SK-N-SH treated with all-trans-retinoic acid at 6 μM for 48 hours (cell line): ENCODE data around the gene TPM1.

Experiments
- ATAC-seq: fragments of 200-7000 bp; cut with Tn5 transposase; 3 replicates; pipeline ENCODE4 v1.9.1; 2020; ENCODE audit warnings: mild to moderate bottlenecking, moderate library complexity
- ARNTL ChIP-seq: fragments of 450-650 bp; formaldehyde crosslinking; IDR thresholded peaks from 2 replicates; pipeline ENCODE4 v1.5.0; 2020; ENCODE audit warnings: low read depth, mild to moderate bottlenecking, moderate library complexity, borderline replicate concordance
- BACH2 ChIP-seq: fragments of 250-450 bp; sonication (Bioruptor Pico); IDR thresholded peaks from 2 replicates; pipeline ENCODE4 v1.9.0; 2021; ENCODE audit warnings: mild to moderate bottlenecking, borderline replicate concordance
- CSDC2 ChIP-seq: fragments of 250-450 bp; sonication (Bioruptor Pico); IDR thresholded peaks from 2 replicates; pipeline ENCODE4 v1.5.0; 2020; ENCODE audit warnings: mild to moderate bottlenecking, moderate library complexity
- ESRRG ChIP-seq: fragments of 250-450 bp; sonication (Bioruptor Pico); IDR thresholded peaks from 2 replicates; pipeline ENCODE4 v1.6.1; 2021; ENCODE audit warnings: mild to moderate bottlenecking
- GLIS3 ChIP-seq: fragments of 250-450 bp; sonication (Bioruptor Pico); IDR thresholded peaks from 2 replicates; pipeline ENCODE4 v1.5.0; 2020; ENCODE audit warnings: mild to moderate bottlenecking, moderate library complexity
- ISL1 ChIP-seq: fragments of 250-450 bp; sonication (Bioruptor Pico); IDR thresholded peaks from 2 replicates; pipeline ENCODE4 v2.1.2; 2022; ENCODE audit warnings: mild to moderate bottlenecking, moderate library complexity
- OSR1 ChIP-seq: fragments of 250-450 bp; sonication (Bioruptor Pico); IDR thresholded peaks from 2 replicates; pipeline ENCODE4 v1.8.0; 2022; ENCODE audit warnings: moderate library complexity, mild to moderate bottlenecking, inconsistent platforms
- PPARA ChIP-seq: fragments of 250-450 bp; sonication (Bioruptor Pico); IDR thresholded peaks from 2 replicates; pipeline ENCODE4 v1.5.0; 2020; ENCODE audit warnings: mild to moderate bottlenecking, borderline replicate concordance
- RARB ChIP-seq: fragments of 250-450 bp; sonication (Bioruptor Pico); IDR thresholded peaks from 2 replicates; pipeline ENCODE4 v1.8.0; 2021; ENCODE audit warnings: mild to moderate bottlenecking, moderate library complexity
- SNAI2 ChIP-seq: fragments of 250-450 bp; sonication (Bioruptor Pico); IDR thresholded peaks from 2 replicates; pipeline ENCODE4 v1.5.0; 2020; ENCODE audit warnings: mild to moderate bottlenecking, moderate library complexity
- TCF4 ChIP-seq: fragments of 250-450 bp; sonication (Bioruptor Pico); IDR thresholded peaks from 2 replicates; pipeline ENCODE4 v1.8.0; 2021; ENCODE audit warnings: mild to moderate bottlenecking, moderate library complexity, borderline replicate concordance
- TOX ChIP-seq: fragments of 250-450 bp; sonication (Bioruptor Pico); IDR thresholded peaks from 2 replicates; pipeline ENCODE4 v1.8.0; 2021; ENCODE audit warnings: mild to moderate bottlenecking, moderate library complexity, borderline replicate concordance
- ZC3H10 ChIP-seq: fragments of 250-450 bp; sonication (Bioruptor Pico); IDR thresholded peaks from 2 replicates; pipeline ENCODE4 v1.5.1; 2021; ENCODE audit warnings: mild to moderate bottlenecking, moderate library complexity
- ZFP3 ChIP-seq: fragments of 250-450 bp; sonication (Bioruptor Pico); IDR thresholded peaks from 2 replicates; pipeline ENCODE4 v1.5.0; 2020; ENCODE audit warnings: mild to moderate bottlenecking, moderate library complexity
- ZNF565 ChIP-seq: fragments of 450-650 bp; formaldehyde crosslinking; conservative IDR thresholded peaks from 2 replicates; pipeline ENCODE4 v1.5.0; 2020; ENCODE audit warnings: low read depth, mild to moderate bottlenecking, moderate library complexity
- ZNF8 ChIP-seq: fragments of 450-650 bp; formaldehyde crosslinking; IDR thresholded peaks from 2 replicates; pipeline ENCODE4 v1.5.0; 2020; ENCODE audit warnings: mild to moderate bottlenecking, moderate library complexity
- TF ChIP-seq, protein P1 (sequence below): fragments of 250-450 bp; sonication (Bioruptor Pico); IDR thresholded peaks from 2 replicates; pipeline ENCODE4 v1.8.0; 2020; ENCODE audit warnings: mild to moderate bottlenecking, moderate library complexity, borderline replicate concordance
- TF ChIP-seq, protein P2 (sequence below): fragments of 250-450 bp; sonication (Bioruptor Pico); IDR thresholded peaks from 2 replicates; pipeline ENCODE4 v1.5.1; 2020; ENCODE audit warnings: low read depth, mild to moderate bottlenecking, moderate library complexity
- TF ChIP-seq, protein P3 (sequence below): fragments of 250-450 bp; sonication (Bioruptor Pico); IDR thresholded peaks from 2 replicates; pipeline ENCODE4 v1.5.0; 2020; ENCODE audit warnings: mild to moderate bottlenecking, moderate library complexity
- TF ChIP-seq, protein P4 (sequence below): fragments of 250-450 bp; sonication (Bioruptor Pico); IDR thresholded peaks from 2 replicates; pipeline ENCODE4 v1.5.1; 2021; ENCODE audit warnings: mild to moderate bottlenecking, moderate library complexity

TPM1 gene

DNA sequence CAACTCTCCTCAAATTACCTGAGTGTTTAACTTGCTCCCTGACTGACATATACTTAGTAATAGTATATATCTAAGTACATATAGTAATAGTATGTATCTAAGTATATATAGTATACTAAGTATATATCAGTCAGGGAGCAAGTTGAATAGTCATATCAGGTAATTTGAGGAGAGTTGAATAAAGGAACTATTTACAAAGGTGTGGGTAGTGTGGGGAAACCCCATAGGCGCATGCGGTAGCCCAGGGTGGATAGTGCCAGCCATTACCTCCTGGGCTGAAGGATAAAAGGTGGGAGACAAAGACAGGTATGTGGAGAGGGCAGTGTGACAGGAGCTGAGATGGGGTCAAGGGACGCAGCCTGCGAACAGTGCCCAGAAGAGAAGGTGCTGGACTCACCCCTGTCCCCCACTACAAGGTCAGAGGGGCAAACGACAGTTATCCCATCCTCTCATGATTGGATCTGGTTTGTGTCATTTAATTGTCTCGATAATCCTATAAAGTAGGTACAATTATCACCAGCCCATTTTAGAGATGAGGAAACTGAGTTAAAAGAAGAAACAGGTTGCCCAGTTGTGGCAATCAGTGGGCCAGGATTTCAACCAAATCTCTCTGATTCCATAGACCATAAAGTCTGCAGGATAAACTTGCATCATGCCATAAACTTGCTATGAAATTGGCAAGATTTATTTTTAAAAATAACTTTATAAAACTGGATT is 34.1 kb upstream of the TPM1 start:
- TF ChIP-seq, protein P1, sequence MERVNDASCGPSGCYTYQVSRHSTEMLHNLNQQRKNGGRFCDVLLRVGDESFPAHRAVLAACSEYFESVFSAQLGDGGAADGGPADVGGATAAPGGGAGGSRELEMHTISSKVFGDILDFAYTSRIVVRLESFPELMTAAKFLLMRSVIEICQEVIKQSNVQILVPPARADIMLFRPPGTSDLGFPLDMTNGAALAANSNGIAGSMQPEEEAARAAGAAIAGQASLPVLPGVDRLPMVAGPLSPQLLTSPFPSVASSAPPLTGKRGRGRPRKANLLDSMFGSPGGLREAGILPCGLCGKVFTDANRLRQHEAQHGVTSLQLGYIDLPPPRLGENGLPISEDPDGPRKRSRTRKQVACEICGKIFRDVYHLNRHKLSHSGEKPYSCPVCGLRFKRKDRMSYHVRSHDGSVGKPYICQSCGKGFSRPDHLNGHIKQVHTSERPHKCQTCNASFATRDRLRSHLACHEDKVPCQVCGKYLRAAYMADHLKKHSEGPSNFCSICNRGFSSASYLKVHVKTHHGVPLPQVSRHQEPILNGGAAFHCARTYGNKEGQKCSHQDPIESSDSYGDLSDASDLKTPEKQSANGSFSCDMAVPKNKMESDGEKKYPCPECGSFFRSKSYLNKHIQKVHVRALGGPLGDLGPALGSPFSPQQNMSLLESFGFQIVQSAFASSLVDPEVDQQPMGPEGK (CRISPR knock-in tag), result no peak
- TF ChIP-seq CSDC2 (CRISPR knock-in tag) (no peak), SNAI2 (CRISPR knock-in tag) (no peak), ZC3H10 (CRISPR knock-in tag) (no peak), RARB (CRISPR knock-in tag) (no peak), GLIS3 (CRISPR knock-in tag) (no peak), ISL1 (CRISPR knock-in tag) (no peak), ZNF8 (CRISPR knock-in tag) (no peak), ZFP3 (CRISPR knock-in tag) (no peak), PPARA (CRISPR knock-in tag) (no peak), OSR1 (CRISPR knock-in tag) (no peak), TOX (CRISPR knock-in tag) (no peak)
- TF ChIP-seq, protein P2, sequence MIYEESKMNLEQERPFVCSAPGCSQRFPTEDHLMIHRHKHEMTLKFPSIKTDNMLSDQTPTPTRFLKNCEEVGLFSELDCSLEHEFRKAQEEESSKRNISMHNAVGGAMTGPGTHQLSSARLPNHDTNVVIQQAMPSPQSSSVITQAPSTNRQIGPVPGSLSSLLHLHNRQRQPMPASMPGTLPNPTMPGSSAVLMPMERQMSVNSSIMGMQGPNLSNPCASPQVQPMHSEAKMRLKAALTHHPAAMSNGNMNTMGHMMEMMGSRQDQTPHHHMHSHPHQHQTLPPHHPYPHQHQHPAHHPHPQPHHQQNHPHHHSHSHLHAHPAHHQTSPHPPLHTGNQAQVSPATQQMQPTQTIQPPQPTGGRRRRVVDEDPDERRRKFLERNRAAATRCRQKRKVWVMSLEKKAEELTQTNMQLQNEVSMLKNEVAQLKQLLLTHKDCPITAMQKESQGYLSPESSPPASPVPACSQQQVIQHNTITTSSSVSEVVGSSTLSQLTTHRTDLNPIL (CRISPR knock-in tag), result no peak
- ATAC-seq, result no peak

- TF ChIP-seq, protein P2 (CRISPR knock-in tag), result no peak
- TF ChIP-seq OSR1 (CRISPR knock-in tag) (no peak), ZFP3 (CRISPR knock-in tag) (no peak), TOX (CRISPR knock-in tag) (no peak), TCF4 (CRISPR knock-in tag) (no peak), ISL1 (CRISPR knock-in tag) (no peak), PPARA (CRISPR knock-in tag) (no peak), GLIS3 (CRISPR knock-in tag) (no peak), BACH2 (CRISPR knock-in tag) (no peak), ZNF565 (CRISPR knock-in tag) (no peak), RARB (CRISPR knock-in tag) (no peak), ZNF8 (CRISPR knock-in tag) (no peak), ESRRG (CRISPR knock-in tag) (no peak), ZC3H10 (CRISPR knock-in tag) (no peak), ARNTL (CRISPR knock-in tag) (no peak)
- TF ChIP-seq, protein P3, sequence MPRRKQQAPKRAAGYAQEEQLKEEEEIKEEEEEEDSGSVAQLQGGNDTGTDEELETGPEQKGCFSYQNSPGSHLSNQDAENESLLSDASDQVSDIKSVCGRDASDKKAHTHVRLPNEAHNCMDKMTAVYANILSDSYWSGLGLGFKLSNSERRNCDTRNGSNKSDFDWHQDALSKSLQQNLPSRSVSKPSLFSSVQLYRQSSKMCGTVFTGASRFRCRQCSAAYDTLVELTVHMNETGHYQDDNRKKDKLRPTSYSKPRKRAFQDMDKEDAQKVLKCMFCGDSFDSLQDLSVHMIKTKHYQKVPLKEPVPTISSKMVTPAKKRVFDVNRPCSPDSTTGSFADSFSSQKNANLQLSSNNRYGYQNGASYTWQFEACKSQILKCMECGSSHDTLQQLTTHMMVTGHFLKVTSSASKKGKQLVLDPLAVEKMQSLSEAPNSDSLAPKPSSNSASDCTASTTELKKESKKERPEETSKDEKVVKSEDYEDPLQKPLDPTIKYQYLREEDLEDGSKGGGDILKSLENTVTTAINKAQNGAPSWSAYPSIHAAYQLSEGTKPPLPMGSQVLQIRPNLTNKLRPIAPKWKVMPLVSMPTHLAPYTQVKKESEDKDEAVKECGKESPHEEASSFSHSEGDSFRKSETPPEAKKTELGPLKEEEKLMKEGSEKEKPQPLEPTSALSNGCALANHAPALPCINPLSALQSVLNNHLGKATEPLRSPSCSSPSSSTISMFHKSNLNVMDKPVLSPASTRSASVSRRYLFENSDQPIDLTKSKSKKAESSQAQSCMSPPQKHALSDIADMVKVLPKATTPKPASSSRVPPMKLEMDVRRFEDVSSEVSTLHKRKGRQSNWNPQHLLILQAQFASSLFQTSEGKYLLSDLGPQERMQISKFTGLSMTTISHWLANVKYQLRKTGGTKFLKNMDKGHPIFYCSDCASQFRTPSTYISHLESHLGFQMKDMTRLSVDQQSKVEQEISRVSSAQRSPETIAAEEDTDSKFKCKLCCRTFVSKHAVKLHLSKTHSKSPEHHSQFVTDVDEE (CRISPR knock-in tag), result no peak
- TF ChIP-seq, protein P4, sequence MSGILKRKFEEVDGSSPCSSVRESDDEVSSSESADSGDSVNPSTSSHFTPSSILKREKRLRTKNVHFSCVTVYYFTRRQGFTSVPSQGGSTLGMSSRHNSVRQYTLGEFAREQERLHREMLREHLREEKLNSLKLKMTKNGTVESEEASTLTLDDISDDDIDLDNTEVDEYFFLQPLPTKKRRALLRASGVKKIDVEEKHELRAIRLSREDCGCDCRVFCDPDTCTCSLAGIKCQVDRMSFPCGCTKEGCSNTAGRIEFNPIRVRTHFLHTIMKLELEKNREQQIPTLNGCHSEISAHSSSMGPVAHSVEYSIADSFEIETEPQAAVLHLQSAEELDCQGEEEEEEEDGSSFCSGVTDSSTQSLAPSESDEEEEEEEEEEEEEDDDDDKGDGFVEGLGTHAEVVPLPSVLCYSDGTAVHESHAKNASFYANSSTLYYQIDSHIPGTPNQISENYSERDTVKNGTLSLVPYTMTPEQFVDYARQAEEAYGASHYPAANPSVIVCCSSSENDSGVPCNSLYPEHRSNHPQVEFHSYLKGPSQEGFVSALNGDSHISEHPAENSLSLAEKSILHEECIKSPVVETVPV (CRISPR knock-in tag), result no peak
- TF ChIP-seq, all 23 proteins: peak for 0
- no peak for ATAC-seq
These were observed 32.2 kb upstream of the TPM1 start for GRCh38 chr15:63010386-63010785.
